Measurements from ENCODE around the gene CHAT.

Gene CHAT

GRCh38 chr10:49633327-49634068 is 19.7 kb downstream of the CHAT start:
- TF ChIP-seq CTCF (IDR thresholded peaks at IDR 0.05), result no peak

GRCh38 chr10:49634069-49634660 is 20.3 kb downstream of the CHAT start:
- TF ChIP-seq CTCF (IDR thresholded peaks at IDR 0.05), result no peak

GRCh38 chr10:49642311-49642710 is 28.5 kb downstream of the CHAT start:
- no peak for TF ChIP-seq CTCF (IDR thresholded peaks at IDR 0.05)

- TF ChIP-seq CTCF (IDR thresholded peaks at IDR 0.05), result no peak
These were observed 29.6 kb downstream of the CHAT start for GRCh38 chr10:49643241-49644034.

GRCh38 chr10:49644035-49644646 is 30.3 kb downstream of the CHAT start:
- TF ChIP-seq CTCF (IDR thresholded peaks at IDR 0.05), result no peak

- TF ChIP-seq CTCF (IDR thresholded peaks at IDR 0.05), result no peak
These were observed 31.6 kb downstream of the CHAT start for GRCh38 chr10:49645417-49645816.

Measured in LNCAP (cell line).